HG03521 (cell line): ENCODE measurements around the gene NOTCH1.
A peak's percentile ranks its signal among the peaks of the same experiment; 100 is the strongest.

Source experiments
- ATAC-seq: cut with Tn5 transposase; IDR thresholded peaks from one replicate; pipeline ENCODE4 v1.9.1; 2021; ENCODE audit warnings: mild to moderate bottlenecking, moderate library complexity; ENCODE audit not compliant: unreplicated experiment

NOTCH1 gene

GRCh38 chr9:136547508-136548215 lies 1.8 kb upstream of the NOTCH1 start:
- no peak for ATAC-seq

DNA sequence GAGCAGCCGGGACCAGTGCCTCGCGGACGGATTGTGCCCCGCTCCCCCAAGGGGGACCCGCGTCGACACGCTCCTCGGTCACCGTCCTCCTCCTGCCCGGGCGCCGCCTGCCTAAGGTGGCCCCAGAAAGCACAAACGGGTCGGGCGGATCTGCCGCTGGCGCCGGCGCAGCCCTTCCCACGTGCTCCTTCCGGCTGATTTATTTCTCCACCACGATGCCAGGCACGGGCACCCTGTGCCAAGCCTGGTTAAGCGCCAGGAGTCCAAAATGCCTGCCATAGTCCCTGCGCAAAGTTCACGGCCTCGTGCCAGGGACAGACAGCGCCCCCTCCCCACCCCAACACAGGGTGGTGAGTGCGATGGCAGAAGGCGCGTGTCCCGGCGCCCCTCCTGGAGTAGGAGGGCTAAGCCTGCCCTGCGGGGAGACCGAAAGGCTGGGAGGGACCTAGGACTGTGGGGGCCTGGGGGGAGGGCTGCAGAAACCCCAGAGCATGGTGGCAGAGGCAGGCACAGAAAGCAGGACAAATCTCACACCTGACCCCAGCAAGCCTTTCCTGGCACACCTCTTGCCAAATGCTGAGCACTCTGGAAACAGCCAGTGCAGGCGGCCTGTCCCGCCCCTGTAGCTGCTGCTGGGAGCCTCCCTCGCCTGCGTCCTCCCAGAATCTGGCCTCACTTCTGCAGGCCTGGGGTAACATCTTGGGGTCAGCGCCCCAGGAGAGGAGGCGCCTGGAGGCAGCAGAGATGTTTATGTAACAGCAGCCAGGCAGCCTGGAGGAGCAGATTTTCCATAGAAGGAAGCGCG lies 1.1 kb upstream of the NOTCH1 start:
- peak; percentile 1 for ATAC-seq

DNA sequence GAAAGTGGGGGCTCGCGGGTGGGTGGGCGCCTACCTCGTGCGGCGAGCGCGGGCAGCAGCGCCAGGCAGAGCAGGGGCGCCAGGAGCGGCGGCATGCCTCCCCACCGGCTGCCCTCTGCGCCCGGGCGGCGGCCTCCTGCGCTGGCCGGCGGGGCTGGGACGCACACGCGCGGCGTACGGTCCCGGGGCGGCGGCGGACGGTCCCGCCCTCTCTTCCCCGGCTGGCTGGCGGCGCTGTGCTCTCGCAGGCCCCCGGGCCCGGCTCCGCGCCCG lies 220 bp downstream of the NOTCH1 start:
- ATAC-seq, result no peak

DNA sequence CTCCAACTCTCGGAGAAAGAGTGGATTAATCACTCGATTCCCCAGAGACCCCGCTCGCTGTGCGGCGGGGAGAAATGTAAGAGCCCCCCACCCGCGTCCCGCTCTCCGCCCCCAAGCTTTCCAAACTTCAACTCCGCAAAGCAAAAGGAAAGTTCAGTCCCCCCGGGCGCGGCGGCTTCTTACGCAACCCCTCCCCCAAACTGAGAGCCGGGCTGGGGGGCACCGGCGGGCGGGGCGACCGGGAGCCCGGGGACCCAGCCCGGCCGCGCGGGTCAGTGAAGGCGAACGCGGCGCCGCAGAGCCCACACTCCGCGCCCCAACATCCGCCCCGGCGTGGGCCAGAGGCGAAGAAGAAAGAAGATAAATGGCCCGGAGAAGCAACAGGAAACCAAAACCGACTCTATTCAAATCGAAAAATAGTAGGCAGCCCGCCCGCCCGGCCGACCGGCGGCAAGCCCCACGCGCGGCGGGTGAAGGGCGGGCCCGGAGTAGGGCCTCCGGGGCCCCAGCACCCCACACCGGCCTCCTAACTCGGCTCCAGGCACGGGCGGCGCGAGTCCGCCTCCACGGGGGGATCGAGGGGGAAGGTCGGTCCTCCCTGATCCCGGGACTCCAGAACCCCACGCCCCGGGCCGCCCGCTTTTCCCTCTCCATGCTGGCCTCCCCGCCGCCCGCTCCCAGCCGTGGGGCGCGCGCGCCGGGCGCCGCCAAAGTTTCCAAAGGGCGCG lies 720 bp downstream of the NOTCH1 start:
- ATAC-seq, result peak; percentile 16

GRCh38 chr9:136544548-136544963 lies 1.3 kb downstream of the NOTCH1 start:
- no peak for ATAC-seq

- no peak for ATAC-seq
Measured at GRCh38 chr9:136543830-136544547, 1.9 kb downstream of the NOTCH1 start.

- ATAC-seq, result no peak
Measured at GRCh38 chr9:136543280-136543679, 2.6 kb downstream of the NOTCH1 start.

DNA sequence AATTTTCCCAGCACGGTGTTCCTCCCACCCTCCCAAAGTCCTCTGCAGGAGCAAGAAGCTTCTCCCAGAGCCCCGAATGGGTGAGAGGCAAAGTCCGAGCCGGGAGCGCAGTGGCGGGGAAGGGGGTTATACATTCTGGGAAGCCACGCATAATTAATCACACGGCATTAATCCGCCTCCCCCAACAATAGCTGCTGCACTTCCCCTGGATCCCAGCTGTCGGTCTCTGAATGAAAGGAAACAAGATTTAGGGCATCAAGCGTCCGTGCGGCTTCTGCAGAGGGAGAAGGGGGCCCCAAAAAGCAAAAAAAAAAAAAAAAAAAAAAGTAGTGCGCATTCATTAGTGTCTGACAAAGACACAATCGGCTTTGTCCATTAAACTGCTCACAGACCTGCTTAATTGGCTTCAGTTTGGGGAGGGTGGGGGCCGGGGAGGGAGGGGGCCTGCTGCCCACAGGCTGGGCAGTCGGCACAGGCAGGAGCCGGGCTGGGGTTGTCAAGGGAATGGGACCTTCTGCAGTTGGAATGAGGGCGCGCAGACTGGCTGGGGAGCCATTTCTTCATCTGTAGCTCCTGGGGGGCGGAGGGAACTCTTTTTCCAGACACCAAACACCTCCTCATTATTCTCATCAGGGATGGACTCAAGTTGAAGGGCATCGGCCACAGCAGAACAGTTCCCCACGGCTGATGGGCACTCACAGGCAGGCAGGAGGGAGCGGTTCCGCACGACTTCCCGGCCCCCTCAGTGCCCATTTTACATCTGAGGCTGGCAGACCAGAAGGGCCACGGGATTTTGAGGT lies 3.4 kb downstream of the NOTCH1 start:
- ATAC-seq, result no peak

DNA sequence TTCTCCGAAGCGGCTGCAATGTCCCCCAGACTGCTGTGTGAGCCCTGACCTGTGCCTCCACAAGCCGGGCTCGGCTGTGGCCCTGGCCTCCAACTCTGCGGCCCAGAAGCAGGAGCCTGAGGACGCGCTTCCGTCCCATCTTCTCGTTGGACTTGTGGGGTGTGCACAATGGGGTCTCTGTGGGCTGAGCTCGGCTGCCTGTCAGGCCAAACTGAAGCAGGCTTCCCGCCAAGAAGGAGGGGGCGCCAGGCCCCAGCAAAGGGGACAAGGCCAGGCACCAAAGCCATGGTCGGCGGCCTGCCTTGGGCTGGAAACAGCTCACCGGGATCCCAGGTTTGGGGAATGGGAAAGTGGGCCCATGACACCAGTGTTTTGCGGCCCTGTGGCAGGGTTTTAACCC lies 4.1 kb downstream of the NOTCH1 start:
- ATAC-seq, result no peak

- no peak for ATAC-seq
Measured at GRCh38 chr9:136541179-136541578, 4.7 kb downstream of the NOTCH1 start.

GRCh38 chr9:136539427-136540421 lies 6.1 kb downstream of the NOTCH1 start:
- peak; percentile 47 for ATAC-seq

GRCh38 chr9:136538599-136539426 lies 7.0 kb downstream of the NOTCH1 start:
- no peak for ATAC-seq

GRCh38 chr9:136537896-136538598 lies 7.8 kb downstream of the NOTCH1 start:
- no peak for ATAC-seq

DNA sequence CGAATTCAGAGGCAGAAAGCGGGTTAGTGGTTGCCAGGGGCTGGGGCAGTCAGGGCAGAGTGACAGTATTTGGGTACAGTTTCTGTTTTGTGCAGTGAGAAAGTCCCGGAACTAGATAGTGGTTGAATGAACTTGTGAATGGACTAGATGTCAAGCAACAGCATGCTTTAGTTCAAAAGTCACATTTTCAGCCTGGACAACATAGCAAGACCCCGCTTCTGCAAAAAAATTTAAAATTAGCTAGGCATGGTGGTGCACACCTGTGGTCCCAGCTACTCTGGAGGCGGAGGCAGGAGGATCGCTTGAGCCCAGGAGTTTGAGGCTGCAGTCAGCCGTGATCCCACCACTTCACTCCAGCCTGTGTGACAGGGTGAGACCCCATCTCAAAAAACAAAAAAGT lies 8.4 kb downstream of the NOTCH1 start:
- no peak for ATAC-seq

DNA sequence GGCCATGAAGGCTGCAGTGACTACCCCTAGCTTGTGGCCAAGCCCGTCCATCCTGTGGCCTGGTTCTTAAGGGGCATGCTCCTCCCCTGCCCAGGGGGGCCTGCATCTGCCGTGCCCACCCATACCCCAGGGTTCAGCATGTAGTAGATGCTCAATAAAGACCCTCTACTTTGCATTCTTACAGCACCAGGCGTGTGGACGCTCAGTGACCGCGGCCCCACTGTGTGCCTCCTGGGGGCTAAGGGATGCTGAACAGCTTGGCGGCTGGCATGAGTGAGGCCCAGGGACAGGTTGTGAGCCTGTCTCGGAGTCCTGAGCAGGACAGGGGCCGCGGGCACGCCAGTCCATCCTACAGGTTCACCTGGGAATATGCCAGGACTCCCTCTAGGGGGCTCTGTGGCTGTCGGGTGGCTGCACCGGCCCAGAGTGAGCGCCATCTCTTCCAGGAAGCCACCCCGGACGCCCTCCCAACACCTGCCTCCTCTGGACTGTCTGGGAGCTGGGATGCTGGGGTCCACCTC lies 9.1 kb downstream of the NOTCH1 start:
- ATAC-seq, result no peak

- ATAC-seq, result no peak
Measured at GRCh38 chr9:136536051-136536720, 9.7 kb downstream of the NOTCH1 start.

- no peak for ATAC-seq
Measured at GRCh38 chr9:136535070-136535469, 10.8 kb downstream of the NOTCH1 start.
